GM12892 (cell line): ENCODE data around the gene CX3CR1.

Experiments used
- DNase-seq: peaks from one replicate; pipeline ENCODE4 v3.0.0; 2011; ENCODE audit not compliant: insufficient read length
- FAIRE-seq: peaks from 2 replicates; lab custom pipeline; 2011; peaks lifted over from hg19 to GRCh38; lab: Jason Lieb, UNC
- POLR2A ChIP-seq: IDR thresholded peaks from 2 replicates; pipeline ENCODE4 v1.6.1; 2011; ENCODE audit warnings: low read depth, low read length, control low read depth
- POLR2AphosphoS5 ChIP-seq: IDR thresholded peaks from 2 replicates; pipeline ENCODE4 v1.6.1; 2011; ENCODE audit warnings: low read depth, low read length, control low read depth
- TAF1 ChIP-seq: IDR thresholded peaks from 2 replicates; pipeline ENCODE4 v1.6.1; 2011; ENCODE audit warnings: low read depth, mild to moderate bottlenecking, control low read depth, low read length, borderline replicate concordance

CX3CR1 gene

DNA sequence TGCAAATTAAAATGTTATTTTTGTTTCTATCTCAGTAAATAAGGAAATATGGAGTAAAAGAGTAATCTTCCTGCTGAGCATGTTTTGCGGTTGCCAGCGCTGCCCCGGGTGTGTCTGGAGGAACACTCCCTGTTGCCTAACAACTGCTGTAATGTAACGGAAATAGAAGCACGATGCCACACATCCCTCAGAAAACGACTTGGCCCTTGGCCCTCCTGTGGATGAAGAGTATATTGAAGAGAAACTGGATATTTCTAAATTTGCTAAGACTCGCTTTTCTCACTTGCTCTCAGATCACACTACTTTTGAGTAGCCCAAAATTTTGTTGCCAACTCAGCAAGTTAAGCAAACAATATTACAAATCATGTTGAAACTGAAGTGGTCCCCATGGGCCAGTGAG lies 18.9 kb downstream of the CX3CR1 start:
- DNase-seq (no peak), FAIRE-seq (peak; percentile 92)
- no peak for TF ChIP-seq POLR2AphosphoS5
- no peak for TF ChIP-seq TAF1
- TF ChIP-seq POLR2A = no peak

DNA sequence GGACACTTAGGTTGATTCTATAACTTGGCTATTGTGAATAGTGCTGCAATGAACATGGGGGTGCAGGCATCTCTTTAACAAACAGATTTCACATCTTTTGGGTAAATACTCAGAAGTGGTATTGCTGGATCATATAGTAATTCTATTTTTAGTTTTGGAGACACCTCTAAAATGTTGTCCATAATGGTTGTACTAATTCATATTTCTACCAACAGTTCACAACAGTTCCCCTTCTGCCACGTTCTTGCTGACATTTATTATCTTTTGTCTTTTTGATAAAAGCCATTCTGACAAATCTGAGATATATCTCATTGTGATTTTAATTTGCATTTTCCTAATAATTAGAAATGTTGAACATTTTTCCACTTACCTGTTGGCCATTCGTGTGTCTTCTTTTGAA lies 19.5 kb downstream of the CX3CR1 start:
- DNase-seq = no peak
- no peak for TF ChIP-seq TAF1
- TF ChIP-seq POLR2AphosphoS5 = no peak
- no peak for TF ChIP-seq POLR2A
- FAIRE-seq = no peak

DNA sequence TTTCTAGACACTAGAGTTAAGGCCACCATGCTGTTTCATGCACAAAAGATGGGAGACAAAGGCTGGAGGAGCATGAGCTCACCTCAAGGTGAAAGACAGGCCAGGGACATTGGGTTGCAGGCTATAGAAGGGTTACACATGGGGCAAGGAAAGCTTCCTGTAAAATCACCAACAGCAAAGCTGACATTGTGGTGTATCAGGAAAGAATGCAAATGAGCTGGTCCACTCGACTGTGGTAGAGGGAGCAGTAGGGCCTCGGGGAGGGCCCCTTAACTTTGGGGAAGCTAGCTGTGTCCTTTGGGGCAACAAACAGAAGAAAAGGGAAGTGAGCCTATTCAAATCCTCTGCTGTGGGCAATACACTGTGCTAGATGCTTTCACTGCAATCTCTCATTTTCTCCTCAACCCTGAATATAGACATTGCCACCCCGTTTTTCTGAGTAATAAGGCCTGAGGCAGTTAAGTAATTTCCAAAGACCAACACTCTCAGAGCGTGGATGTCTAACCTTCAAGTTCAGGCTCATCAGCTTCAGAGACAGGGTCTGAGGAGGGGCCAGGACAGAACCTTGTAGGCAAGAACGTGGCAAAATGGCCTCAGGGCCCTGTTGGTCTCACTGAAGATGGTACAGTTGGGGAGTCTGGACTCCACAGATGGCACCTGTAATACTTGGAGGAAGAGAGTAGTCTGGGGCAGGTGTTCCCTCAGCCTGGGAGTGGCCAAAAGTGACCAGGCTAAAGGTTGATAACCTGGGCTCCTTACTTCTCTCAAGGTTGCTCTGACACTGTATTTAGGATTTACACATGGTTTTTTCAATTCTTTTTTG lies 24.1 kb downstream of the CX3CR1 start:
- DNase-seq (peak; percentile 57), FAIRE-seq (peak; percentile 98)
- TF ChIP-seq TAF1 (no peak), POLR2A (no peak), POLR2AphosphoS5 (no peak)

DNA sequence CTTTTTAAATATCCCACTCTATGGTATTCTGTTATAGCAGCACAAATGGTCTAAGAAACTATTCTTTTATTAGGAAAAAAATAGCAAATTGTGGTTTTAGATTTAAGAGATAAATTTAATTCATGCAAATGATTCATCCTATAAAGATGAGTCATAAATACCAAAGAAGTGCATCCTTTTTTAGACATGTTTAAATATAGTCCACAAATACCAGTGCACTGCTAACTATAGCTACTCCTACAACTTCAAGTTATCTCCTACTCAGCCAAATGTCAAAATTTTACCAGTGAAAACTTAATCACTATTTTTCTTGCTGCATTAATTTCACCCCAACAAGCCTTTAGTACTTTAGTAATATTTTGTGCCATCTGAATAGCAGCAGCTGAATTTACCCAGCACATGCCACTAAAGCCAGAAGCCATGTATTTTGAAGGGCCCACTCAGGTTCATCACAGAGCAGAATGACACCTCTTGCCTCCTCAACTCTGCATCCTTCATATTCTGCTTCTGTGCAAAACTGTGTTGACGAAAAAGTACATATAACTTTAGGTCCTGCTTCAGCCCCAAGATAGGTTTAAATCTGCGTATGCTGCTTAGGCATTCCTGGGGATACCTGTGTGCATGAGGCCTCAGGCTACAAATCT lies 24.9 kb downstream of the CX3CR1 start:
- FAIRE-seq (peak; percentile 5), DNase-seq (no peak)
- TF ChIP-seq TAF1 (no peak), POLR2AphosphoS5 (no peak), POLR2A (no peak)

DNA sequence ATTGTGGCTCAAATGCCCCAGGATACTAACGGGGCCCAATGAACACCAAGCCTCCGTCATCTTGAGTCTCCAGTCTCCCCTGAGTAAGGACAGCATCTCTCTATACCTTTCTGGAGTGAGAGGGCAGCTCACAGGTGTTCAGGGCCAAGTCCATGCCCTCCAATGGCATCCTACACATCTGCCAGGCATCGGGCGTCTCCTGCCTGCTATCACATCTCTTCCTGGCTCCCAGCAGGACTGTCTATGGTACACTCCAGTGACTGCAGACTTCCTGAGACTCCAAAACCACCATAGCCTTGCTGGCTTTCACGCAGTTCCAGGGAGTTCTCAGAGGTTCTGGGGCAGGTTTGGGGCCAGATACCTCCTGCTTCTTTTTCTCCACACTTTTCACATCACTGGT lies 28.3 kb downstream of the CX3CR1 start:
- DNase-seq (no peak), FAIRE-seq (no peak)
- TF ChIP-seq TAF1 = no peak
- TF ChIP-seq POLR2AphosphoS5 = no peak
- no peak for TF ChIP-seq POLR2A

DNA sequence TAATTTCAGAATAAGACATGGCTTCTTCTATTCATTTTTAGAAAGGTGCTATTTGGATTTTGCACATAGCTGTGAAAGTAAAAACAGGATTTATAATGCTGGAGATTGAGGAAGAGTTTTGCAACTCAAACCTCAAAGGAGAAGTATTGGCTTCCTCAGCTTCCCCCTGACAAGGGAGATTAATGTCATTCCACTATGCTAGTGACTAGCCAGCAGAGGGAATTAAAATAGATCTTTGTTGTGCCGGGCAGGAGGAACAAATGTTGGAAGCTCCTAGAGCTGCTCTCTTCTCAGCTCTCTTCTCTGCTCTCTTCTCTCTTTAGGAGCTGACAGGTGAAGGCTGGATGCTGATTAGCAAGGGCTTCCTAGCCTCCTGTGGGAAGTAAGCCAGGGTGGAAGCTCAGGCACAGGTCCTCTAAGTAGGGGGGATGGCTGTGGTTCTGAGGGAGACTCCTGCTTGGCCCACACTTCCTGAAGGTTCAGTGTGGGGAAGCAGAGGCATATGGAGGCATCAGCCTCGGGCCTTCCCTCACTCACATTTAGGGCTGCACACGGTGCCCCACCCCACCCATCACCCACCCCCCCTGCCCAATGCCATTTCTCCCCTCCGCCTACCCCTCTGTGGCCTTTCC lies 29.6 kb downstream of the CX3CR1 start:
- no peak for DNase-seq
- no peak for FAIRE-seq
- TF ChIP-seq POLR2A (no peak), TAF1 (no peak), POLR2AphosphoS5 (no peak)

DNA sequence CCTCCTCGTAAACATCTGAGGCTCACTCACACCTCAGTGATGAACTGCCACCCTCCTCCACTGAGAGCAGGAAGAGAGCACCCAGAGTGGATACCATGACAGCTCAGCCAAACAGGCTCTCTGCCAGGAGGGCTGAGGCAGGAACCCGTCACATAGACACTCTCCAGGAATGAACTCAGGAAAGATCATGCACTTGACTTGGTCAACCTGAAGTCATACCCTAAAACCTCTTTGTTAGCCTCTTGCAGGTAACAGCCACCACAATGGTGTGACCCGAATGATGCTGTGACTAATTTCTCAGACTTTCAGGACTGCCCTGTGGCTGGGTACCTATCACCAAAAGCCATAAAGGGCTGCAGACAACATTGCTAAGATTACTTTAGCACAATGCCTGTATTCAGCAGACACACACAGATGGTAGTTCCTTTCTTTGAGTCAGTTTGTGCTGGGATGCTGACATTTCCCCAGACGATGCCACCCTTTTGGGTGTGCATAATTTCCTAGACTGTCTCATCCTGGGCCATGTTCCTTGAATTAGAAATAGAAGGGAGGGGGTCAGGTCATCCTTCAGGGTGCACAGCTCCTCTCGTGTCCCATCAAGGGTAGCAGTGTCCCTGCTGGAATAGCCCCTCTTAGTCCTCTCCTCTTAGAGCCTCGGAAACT lies 30.3 kb downstream of the CX3CR1 start:
- no peak for DNase-seq
- FAIRE-seq = no peak
- TF ChIP-seq POLR2A = no peak
- no peak for TF ChIP-seq POLR2AphosphoS5
- TF ChIP-seq TAF1 = no peak

DNA sequence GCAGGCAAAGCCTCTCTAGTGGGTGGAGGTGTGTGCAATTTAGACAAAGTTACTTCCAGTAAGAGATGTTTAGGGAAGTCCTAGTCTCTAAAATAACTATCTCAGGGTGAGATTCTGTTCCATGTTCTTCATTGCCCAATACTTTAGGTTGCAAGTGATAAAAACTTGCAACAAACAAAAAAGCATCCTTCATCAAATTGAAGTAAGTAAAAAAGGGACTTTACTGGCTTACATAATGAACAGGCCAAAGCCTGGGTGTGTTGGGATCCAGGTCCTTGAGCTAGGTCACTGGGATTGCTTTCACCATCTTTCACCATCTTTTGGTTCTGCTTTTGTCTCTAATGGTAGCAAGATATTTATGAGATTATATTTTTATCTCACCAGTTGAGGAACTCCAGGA lies 38.3 kb downstream of the CX3CR1 start:
- DNase-seq (no peak), FAIRE-seq (no peak)
- TF ChIP-seq TAF1 (no peak), POLR2AphosphoS5 (no peak), POLR2A (no peak)

DNA sequence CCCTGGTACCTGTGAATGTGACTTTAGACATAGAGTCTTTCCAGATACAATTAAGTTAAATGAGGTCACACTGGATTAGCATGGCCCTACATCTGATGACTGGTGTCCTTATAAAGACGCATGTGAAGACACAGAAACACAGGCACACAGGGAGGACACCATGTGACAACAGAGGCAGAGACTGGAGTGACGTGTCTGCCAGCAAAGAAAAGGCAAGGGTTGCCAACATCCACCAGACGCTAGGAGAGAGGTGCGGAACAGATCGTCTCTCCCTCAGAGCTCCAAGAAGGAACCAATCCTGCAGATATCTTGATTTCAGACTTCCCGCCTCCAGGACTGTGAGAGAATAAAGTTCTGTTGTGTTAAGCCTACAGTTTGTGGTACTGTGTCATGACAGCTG lies 42.8 kb downstream of the CX3CR1 start:
- TF ChIP-seq POLR2A = no peak
- no peak for TF ChIP-seq POLR2AphosphoS5
- no peak for TF ChIP-seq TAF1
- no peak for DNase-seq

DNA sequence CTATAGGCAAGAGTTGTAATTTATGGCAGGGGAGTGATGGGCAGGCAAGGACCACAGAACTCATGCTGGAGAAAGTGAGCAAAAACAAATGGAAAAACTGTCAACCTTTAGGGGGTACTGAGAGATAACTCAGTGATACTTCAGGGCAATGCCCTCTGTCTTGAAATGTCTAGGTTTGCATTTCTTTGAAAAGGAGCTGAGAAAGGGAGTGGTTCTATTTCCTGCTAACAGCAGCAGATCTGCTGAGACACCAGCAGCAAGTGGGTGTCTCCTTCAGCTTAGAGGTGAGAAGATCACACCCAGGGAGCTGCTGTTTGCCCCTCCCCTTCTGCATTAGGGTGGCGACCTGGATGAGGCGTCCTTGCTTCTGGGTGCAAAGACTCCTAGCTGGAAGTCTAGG lies 45.2 kb downstream of the CX3CR1 start:
- no peak for TF ChIP-seq POLR2A
- TF ChIP-seq TAF1 = no peak
- no peak for TF ChIP-seq POLR2AphosphoS5
- FAIRE-seq (no peak), DNase-seq (no peak)

More for the DNA sequence above, 42.8 kb downstream of the CX3CR1 start:
- no peak for FAIRE-seq

DNA sequence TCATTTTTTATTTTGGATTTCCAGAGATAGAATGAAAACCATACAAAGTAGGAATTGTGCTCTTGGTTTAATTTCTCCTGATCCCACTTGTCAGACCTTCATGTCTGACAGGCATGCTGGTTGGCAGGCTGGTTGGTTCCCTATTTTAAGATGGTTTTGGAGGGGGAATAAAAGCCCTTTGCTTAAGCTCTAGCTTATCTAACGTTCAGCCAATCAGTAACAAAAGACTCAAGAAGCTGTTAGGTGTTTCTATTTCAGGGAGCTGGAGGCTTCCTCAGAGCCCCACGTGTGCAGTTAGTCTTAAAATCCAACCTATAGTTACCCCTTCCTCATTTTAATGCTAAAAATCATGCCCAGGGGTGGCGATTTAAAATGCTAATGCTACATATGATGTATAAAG lies 47.0 kb downstream of the CX3CR1 start:
- FAIRE-seq (no peak), DNase-seq (no peak)
- TF ChIP-seq TAF1 (no peak), POLR2A (no peak), POLR2AphosphoS5 (no peak)

DNA sequence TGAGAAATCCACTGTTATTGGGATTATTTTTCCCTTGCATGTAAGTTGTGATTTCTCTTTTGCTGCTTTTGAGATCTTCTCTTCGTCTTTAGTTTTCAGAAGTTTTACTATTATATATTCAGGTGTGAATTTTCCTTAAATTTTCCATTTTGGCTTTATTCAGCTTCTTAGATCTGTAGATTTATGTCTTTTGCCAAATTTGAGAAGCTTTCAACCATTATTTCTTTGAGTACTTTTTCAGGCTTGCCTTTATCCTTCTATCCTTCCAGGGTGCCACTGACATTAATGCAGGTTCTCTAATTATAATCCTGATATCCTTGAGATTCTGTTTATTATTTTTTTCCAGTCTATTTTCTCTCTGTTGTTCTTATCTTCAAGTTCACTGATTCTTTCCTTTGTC lies 49.4 kb downstream of the CX3CR1 start:
- no peak for DNase-seq
- TF ChIP-seq POLR2AphosphoS5 (no peak), TAF1 (no peak), POLR2A (no peak)
- no peak for FAIRE-seq
